PC-9 (cell line): ENCODE measurements around the gene ACTRT3. TPM values are rescaled to one million over a fixed set of nuclear protein-coding genes. Genes with fewer than 3 reads are reported as not detected.
"Not testable (repeated sequence)": the region's sequence is repeated elsewhere in the genome, so short reads cannot be mapped to it uniquely, and the experiment has no call there.

Source experiments
- BruUV-seq: library from RNA; stranded (reverse); fragments of 400-500 nt; replicated peaks from 2 replicates; lab custom pipeline; 2021; lab: Mats Ljungman, UMichigan
- CTCF ChIA-PET: fragments of 300-600 bp; sonication (Branson Sonifier 250); formaldehyde crosslinking; loops from one replicate; lab custom pipeline; 2022; ENCODE audit warnings: antibody characterized with exemption; lab: Charles Lee
- POLR2A ChIA-PET: fragments of 300-600 bp; sonication (Branson Sonifier 250); formaldehyde crosslinking; loops from one replicate; lab custom pipeline; 2022; ENCODE audit warnings: antibody characterized with exemption; ENCODE audit not compliant: unreplicated experiment; lab: Charles Lee
- DNase-seq, 2 experiments: peaks; one replicate each; pipeline versions ENCODE4 v3.0.0 to v3.0.0-alpha.2; 2015 to 2022; ENCODE audit warnings: mixed read lengths in 1 of 2
- H2AFZ ChIP-seq: fragments of 200-600 bp; sonication (generic); 2 replicates; pipeline ENCODE4 v1.8.1; 2017; ENCODE audit warnings: antibody characterized with exemption
- H3F3A ChIP-seq: fragments of 200-600 bp; sonication (generic); 2 replicates; pipeline ENCODE4 v1.8.1; 2017; ENCODE audit warnings: antibody characterized with exemption, mild to moderate bottlenecking, low read depth; ENCODE audit not compliant: insufficient read depth
- H3K27ac ChIP-seq: fragments of 200-600 bp; sonication (generic); 2 replicates; pipeline ENCODE4 v1.6.1; 2016; ENCODE audit warnings: mixed run types
- H3K27me3 ChIP-seq: fragments of 200-600 bp; sonication (generic); 2 replicates; pipeline ENCODE4 v1.6.1; 2016; ENCODE audit warnings: low read depth, mixed run types; ENCODE audit not compliant: insufficient read depth
- H3K36me3 ChIP-seq: fragments of 200-600 bp; sonication (generic); 2 replicates; pipeline ENCODE4 v1.6.1; 2016; ENCODE audit warnings: low read depth, mixed run types
- H3K4me1 ChIP-seq: fragments of 200-600 bp; sonication (generic); replicated peaks from 2 replicates; pipeline ENCODE4 v1.6.1; 2016; ENCODE audit warnings: mixed run types; ENCODE audit not compliant: insufficient read depth
- H3K4me2 ChIP-seq: fragments of 200-600 bp; sonication (generic); 2 replicates; pipeline ENCODE4 v1.6.1; 2017; ENCODE audit warnings: mixed run types
- H3K4me3 ChIP-seq: fragments of 200-600 bp; sonication (generic); 2 replicates; pipeline ENCODE4 v1.6.1; 2016; ENCODE audit warnings: mixed run types
- H3K79me2 ChIP-seq: fragments of 200-600 bp; sonication (generic); 2 replicates; pipeline ENCODE4 v1.6.1; 2017; ENCODE audit warnings: low read depth, mixed run types
- H3K9me2 ChIP-seq: fragments of 200-600 bp; sonication (generic); 2 replicates; pipeline ENCODE4 v1.8.1; 2017; ENCODE audit warnings: mild to moderate bottlenecking; ENCODE audit not compliant: insufficient read depth
- H3K9me3 ChIP-seq: fragments of 200-600 bp; sonication (generic); 2 replicates; pipeline ENCODE4 v1.8.1; 2016; ENCODE audit warnings: low read depth; ENCODE audit not compliant: insufficient read depth
- H4K20me1 ChIP-seq: fragments of 200-600 bp; sonication (generic); 2 replicates; pipeline ENCODE4 v1.8.1; 2017; ENCODE audit not compliant: insufficient read depth
- CTCF ChIP-seq: fragments of 200-600 bp; sonication (generic); conservative IDR thresholded peaks from 2 replicates; pipeline ENCODE4 v1.6.1; 2017; ENCODE audit warnings: mixed run types, antibody characterized with exemption, mild to moderate bottlenecking, moderate library complexity
- EZH2 ChIP-seq: fragments of 200-600 bp; sonication (generic); IDR thresholded peaks from 2 replicates; pipeline ENCODE4 v1.8.0; 2017; ENCODE audit warnings: antibody characterized with exemption, low read depth
- intact Hi-C: fragments of 100-400 bp; cut with micrococcal nuclease; formaldehyde crosslinking; loops from one replicate; pipeline ENCODE4 v1.10.0; 2022; ENCODE audit not compliant: unreplicated experiment
- total RNA-seq: library from RNA; stranded (reverse); gene quantifications from 2 replicates; pipeline ENCODE4 v1.2.3, GENCODE V29; 2021

Gene ACTRT3
- total RNA-seq, 1 experiment from 2014 or later = 2.4 TPM

- Histone ChIP-seq H3K27ac (no peak overlapping the region), H2AFZ (no peak overlapping the region), H3K79me2 (no peaks in the 10 kb centered on the region), H3K9me2 (no peaks in the 10 kb centered on the region), H4K20me1 (no peaks in the 10 kb centered on the region), H3K4me3 (no peak overlapping the region), H3K4me1 (no peaks in the 10 kb centered on the region), H3F3A (no peaks in the 10 kb centered on the region), H3K27me3 (no peaks in the 10 kb centered on the region), H3K4me2 (no peak overlapping the region), H3K9me3 (peaks cover 9% of the 10 kb centered on the region; the same call in 1 of the 2 replicates), H3K36me3 (no peaks in the 10 kb centered on the region)
- ChIA-PET POLR2A (no interaction called here), CTCF (no interaction called here)
- DNase-seq = no peak
- intact Hi-C loops = no loop called here
- TF ChIP-seq CTCF = no peak
- no peak for TF ChIP-seq EZH2
- BruUV-seq = no TSS peak
Measured at GRCh38 chr3:169739067-169739466, 30.3 kb downstream of the ACTRT3 start.

GRCh38 chr3:169731857-169732256 is 37.5 kb downstream of the ACTRT3 start:
- DNase-seq, BruUV-seq, H3K9me2 ChIP-seq, H3K36me3 ChIP-seq, CTCF ChIA-PET, intact Hi-C loops, H3K4me3 ChIP-seq, H3K4me1 ChIP-seq, H4K20me1 ChIP-seq, H3K4me2 ChIP-seq, H3K27ac ChIP-seq, H3K79me2 ChIP-seq, H3F3A ChIP-seq, H3K27me3 ChIP-seq, H2AFZ ChIP-seq, H3K9me3 ChIP-seq, POLR2A ChIA-PET: not testable (repeated sequence)

GRCh38 chr3:169722724-169723123 is 46.6 kb downstream of the ACTRT3 start:
- no peak overlapping the region for H2AFZ ChIP-seq
- no peaks in the 10 kb centered on the region; the same call in 1 of the 2 replicates for H3K27me3 ChIP-seq
- H3K9me2 ChIP-seq = peaks cover 4% of the 10 kb centered on the region
- ChIA-PET CTCF (no interaction called here), POLR2A (interaction anchor here (0.5 kb wide), 1 partner anchor 13 kb away, joined by 6 read pairs; no protein-coding TSS in a partner anchor)
- DNase-seq = no peak
- no peaks in the 10 kb centered on the region for H3K79me2 ChIP-seq
- H3K9me3 ChIP-seq = no peaks in the 10 kb centered on the region
- no peaks in the 10 kb centered on the region for H3K4me1 ChIP-seq
- no peak overlapping the region for H3K4me3 ChIP-seq
- H3K27ac ChIP-seq = no peak overlapping the region
- H3F3A ChIP-seq = no peaks in the 10 kb centered on the region
- no TSS peak for BruUV-seq
- no peaks in the 10 kb centered on the region for H3K36me3 ChIP-seq
- no peak overlapping the region for H3K4me2 ChIP-seq
- no peak for TF ChIP-seq EZH2
- no peaks in the 10 kb centered on the region for H4K20me1 ChIP-seq
- intact Hi-C loops = no loop called here

- H2AFZ ChIP-seq, POLR2A ChIA-PET, H3K36me3 ChIP-seq, CTCF ChIA-PET, H4K20me1 ChIP-seq, H3K4me1 ChIP-seq, H3K4me2 ChIP-seq, BruUV-seq, H3K79me2 ChIP-seq, H3K9me2 ChIP-seq, H3K9me3 ChIP-seq, H3K27ac ChIP-seq, DNase-seq, H3F3A ChIP-seq, H3K4me3 ChIP-seq, intact Hi-C loops: not testable (repeated sequence)
- peaks cover 16% of the 10 kb centered on the region for H3K27me3 ChIP-seq
Measured at GRCh38 chr3:169718415-169718814, 50.9 kb downstream of the ACTRT3 start.

Other genes starting within 250 kb of the ACTRT3 start
- 27.3 and 38.7 TPM in 2 replicates for gene MECOM, start 105.8 kb downstream of the ACTRT3 start, total RNA-seq
- gene TERC, start 4.5 kb downstream of the ACTRT3 start, total RNA-seq = 7.6 and 22.7 TPM in 2 replicates
- gene MYNN, start 3.8 kb upstream of the ACTRT3 start, total RNA-seq = 13.7 and 18.2 TPM in 2 replicates
- 1.3 TPM in 2 replicates for gene LRRIQ4, start 43.3 kb upstream of the ACTRT3 start, total RNA-seq
- 9.6 and 10.3 TPM in 2 replicates for gene LRRC34, start 43.3 kb upstream of the ACTRT3 start, total RNA-seq
- gene LRRC31, start 100.4 kb upstream of the ACTRT3 start, total RNA-seq = not detected in 2 replicates
- gene SAMD7, start 142.0 kb upstream of the ACTRT3 start, total RNA-seq = not detected in 2 replicates
- gene SEC62, start 197.2 kb upstream of the ACTRT3 start, total RNA-seq = 61.8 and 99.6 TPM in 2 replicates